CD4-positive, alpha-beta T cell treated with Interleukin-4 for 4 hours (primary cell): Measurements from ENCODE around the gene MARVELD2.

Experiments
- DNase-seq: peaks from one replicate; pipeline ENCODE4 v3.0.0-alpha.2; 2020

MARVELD2 gene

GRCh38 chr5:69493396-69494133, 78.6 kb downstream of the MARVELD2 start:
- no peak for DNase-seq
